ENCODE data around the gene KCNQ1.

KCNQ1 gene

DNA sequence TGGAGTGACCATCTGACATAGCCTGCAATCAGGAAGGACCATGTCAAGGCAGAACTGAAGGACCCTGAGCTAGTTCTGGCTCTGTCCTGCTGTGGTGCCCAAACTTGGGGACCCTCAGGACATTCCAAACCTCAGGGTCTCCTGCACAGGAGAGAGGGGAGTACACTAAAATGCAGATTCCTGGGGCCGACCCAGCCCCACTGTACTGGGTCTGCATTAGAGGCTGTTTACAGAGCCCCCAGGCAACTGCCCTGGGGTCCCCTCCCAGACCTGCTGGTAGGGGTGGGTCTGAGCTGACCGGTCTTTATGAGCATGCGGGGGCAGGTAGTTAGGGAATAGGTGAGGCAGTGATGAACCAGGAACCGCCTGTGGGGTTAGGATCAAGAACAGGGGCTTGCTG is 7.3 kb upstream of the KCNQ1 start:
- H3K4me3 ChIP-seq (ENCODE audit: low read depth, low read length): no peak overlapping the region
- TF ChIP-seq CTCF (IDR thresholded peaks at IDR 0.05; ENCODE audit: borderline replicate concordance, insufficient read depth, low read depth, low read length): no peak

- H3K4me3 ChIP-seq (ENCODE audit: low read depth, low read length): no peak overlapping the region
- TF ChIP-seq CTCF (IDR thresholded peaks at IDR 0.05; ENCODE audit: borderline replicate concordance, insufficient read depth, low read depth, low read length): no peak
These were observed 5.0 kb upstream of the KCNQ1 start for GRCh38 chr11:2439820-2440219.

DNA sequence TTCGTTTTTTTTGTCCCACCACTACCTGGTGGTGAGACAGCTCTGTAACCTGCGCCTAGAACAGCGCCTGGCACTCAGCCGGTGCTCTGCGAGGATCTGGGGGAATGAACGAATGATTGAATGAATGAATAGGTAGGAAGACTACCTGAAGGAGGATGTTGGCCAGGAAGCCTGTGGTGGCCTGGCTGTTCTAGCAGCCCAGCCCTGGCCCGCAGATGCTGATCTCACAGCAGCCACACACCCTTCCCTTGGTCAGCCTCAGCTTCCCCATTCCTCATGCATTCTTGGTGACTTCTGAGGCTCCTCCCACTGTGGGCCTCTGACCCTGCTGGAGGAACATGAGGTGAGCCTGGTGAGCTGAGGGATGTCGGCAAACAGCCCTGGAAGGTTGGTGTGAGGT is 4.2 kb upstream of the KCNQ1 start:
- no peak for TF ChIP-seq CTCF (IDR thresholded peaks at IDR 0.05; ENCODE audit: borderline replicate concordance, insufficient read depth, low read depth, low read length)

GRCh38 chr11:2441171-2441570 is 3.6 kb upstream of the KCNQ1 start:
- TF ChIP-seq CTCF (IDR thresholded peaks at IDR 0.05; ENCODE audit: borderline replicate concordance, insufficient read depth, low read depth, low read length): no peak
- H3K4me3 ChIP-seq (ENCODE audit: low read depth, low read length): no peak overlapping the region

More for the DNA sequence above, 4.2 kb upstream of the KCNQ1 start:
- H3K4me3 ChIP-seq (ENCODE audit: low read depth, low read length): no peak overlapping the region

DNA sequence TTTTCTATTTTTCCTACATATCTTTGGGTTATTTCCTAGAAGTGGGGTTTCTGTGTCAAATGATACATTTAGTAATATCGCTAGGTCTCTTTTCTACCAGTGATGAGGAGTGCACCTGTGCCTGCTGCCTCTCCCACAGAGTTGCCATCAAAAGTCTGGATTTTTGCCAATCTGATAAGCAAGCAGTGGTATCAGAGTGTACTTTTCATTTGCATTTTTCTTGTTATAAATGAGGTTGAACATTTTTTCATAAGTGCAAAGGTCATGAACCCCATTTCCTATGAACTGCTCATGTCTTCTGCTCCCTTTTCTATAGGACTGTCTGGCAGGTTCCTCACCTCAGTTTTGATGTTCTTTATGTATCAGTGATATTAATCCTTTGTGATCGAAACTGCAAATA is 2.2 kb upstream of the KCNQ1 start:
- no peak for TF ChIP-seq CTCF (IDR thresholded peaks at IDR 0.05; ENCODE audit: borderline replicate concordance, insufficient read depth, low read depth, low read length)
- no peak overlapping the region for H3K4me3 ChIP-seq (ENCODE audit: low read depth, low read length)

GRCh38 chr11:2443406-2443805 is 1.4 kb upstream of the KCNQ1 start:
- no peak overlapping the region for H3K4me3 ChIP-seq (ENCODE audit: low read depth, low read length)
- no peak for TF ChIP-seq CTCF (IDR thresholded peaks at IDR 0.05; ENCODE audit: borderline replicate concordance, insufficient read depth, low read depth, low read length)

DNA sequence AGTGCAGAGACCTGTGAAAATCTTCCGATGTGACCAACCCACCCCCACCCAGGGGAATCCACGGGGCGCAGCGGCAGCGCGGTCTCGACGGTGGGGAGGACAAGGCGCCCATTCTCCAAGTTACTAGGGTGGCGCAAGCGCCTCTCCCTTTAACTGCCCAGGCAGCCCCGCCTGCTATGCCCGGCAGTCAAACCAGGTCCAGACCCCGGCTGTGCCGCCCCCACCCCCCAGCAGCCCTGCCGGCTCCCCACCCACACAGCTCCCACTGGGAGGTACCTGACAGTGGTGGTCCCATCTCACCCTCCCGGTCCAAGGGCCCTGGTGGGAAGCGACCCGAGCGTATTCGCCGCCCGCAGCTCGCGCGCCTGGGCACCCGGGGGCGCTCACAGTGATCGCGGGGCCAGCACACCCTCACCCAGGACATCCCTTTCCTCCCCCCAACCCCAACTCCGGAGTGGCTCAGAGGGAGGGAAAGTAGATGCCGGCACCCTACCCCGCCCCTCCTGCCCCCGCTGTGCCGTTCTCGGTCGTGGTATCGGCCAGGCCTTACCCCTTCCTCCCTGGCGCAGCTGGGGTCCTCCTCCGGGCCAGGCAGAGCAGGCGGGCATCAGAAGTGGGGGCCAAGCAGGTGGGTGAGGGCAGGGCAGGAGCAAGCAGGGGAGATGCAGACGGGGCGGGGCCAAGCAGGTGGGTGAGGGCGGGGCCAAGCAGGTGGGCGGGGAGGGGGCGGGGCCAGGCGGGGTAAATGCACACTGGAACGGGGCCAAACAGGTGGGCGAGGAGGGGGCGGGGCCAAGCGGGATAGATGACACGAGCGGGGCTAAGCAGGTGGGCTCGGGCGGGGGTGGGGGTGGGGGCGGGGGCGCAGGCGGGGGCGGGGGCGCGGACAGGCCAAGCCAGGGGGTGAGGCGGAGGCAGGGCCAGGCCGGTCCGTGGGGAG is 657 bp upstream of the KCNQ1 start, which contains the start of gene TRPM5:
TRPM5 (minus strand) TSS at position 634 of the 940 bp plus-strand sequence. CDS start 21,478 bp downstream, outside the sequence.
- H3K4me3 ChIP-seq (ENCODE audit: low read depth, low read length): no peak within 1 kb of the TSS
- TF ChIP-seq CTCF (IDR thresholded peaks at IDR 0.05; ENCODE audit: borderline replicate concordance, insufficient read depth, low read depth, low read length): no peak

All from GM12875 (cell line).